ENCODE measurements around the gene NEMP1.

GRCh38 chr12:57126061-57126460, 47.5 kb upstream of the NEMP1 start:
- TF ChIP-seq CTCF (IDR thresholded peaks at IDR 0.05) (no peak), POLR2A (IDR thresholded peaks at IDR 0.05) (no peak)

Data from right lobe of liver (tissue), 4 donors.